Measurements from ENCODE around the gene CA10. TPM values are rescaled to one million over a fixed set of nuclear protein-coding genes. Genes with fewer than 3 reads are reported as not detected.

Gene CA10
- total RNA-seq, 2 experiments from 2014 or later = not detected

DNA sequence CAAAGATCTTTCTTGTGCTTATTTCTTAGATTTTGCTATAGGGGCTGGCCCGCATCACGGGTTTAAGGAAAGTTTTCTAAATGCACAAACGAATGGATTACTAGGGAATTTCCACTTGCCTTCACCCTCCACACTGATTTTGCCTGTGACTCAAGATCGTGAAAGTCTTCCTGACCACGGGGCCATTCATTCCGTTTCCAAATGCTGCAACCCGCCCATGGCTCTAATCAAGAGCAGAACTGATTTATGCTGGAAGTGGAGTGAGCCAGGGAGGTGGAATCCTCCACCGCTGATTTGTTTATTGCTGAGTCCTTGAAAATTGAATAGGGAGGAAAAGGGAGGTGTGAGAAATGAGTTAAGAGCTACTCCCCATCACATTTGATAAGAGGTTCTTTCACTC lies 52.4 kb downstream of the CA10 start:
- Histone ChIP-seq H3K4me3 (ENCODE audit: low read length) (no peak overlapping the region), H3K4me1 (ENCODE audit: insufficient read depth, low read length) (no peaks in the 10 kb centered on the region), H3K9me3 (ENCODE audit: control insufficient read depth in 1 of 2, insufficient read depth in 1 of 2, low read length in 2 of 2) (no peaks in the 10 kb centered on the region), H3K27me3 (ENCODE audit: control insufficient read depth in 1 of 2, insufficient read depth in 2 of 2, low read length in 2 of 2) (peaks cover 0 to 3% of the 10 kb centered on the region in 2 experiments), H3K36me3 (ENCODE audit: insufficient read depth, low read length) (no peaks in the 10 kb centered on the region), H3K27ac (ENCODE audit: low read depth in 1 of 2, low read length in 2 of 2) (no peak overlapping the region)
- H3K36me3 Mint-ChIP-seq (ENCODE audit: low read depth) = no peaks in the 10 kb centered on the region
- TF ChIP-seq, protein P1, sequence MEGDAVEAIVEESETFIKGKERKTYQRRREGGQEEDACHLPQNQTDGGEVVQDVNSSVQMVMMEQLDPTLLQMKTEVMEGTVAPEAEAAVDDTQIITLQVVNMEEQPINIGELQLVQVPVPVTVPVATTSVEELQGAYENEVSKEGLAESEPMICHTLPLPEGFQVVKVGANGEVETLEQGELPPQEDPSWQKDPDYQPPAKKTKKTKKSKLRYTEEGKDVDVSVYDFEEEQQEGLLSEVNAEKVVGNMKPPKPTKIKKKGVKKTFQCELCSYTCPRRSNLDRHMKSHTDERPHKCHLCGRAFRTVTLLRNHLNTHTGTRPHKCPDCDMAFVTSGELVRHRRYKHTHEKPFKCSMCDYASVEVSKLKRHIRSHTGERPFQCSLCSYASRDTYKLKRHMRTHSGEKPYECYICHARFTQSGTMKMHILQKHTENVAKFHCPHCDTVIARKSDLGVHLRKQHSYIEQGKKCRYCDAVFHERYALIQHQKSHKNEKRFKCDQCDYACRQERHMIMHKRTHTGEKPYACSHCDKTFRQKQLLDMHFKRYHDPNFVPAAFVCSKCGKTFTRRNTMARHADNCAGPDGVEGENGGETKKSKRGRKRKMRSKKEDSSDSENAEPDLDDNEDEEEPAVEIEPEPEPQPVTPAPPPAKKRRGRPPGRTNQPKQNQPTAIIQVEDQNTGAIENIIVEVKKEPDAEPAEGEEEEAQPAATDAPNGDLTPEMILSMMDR (IDR thresholded peaks at IDR 0.05) = no peak
- DNase-seq = no peak
- H3K4me3 Mint-ChIP-seq = no peak overlapping the region
- H3K27me3 Mint-ChIP-seq = peaks cover 19% of the 10 kb centered on the region
- ATAC-seq (ENCODE audit: poor library complexity) = no peak
- no peak overlapping the region for H3K27ac Mint-ChIP-seq
- ChIA-PET POLR2A (no interaction called here), CTCF (interaction anchor here (0.8 kb wide), 1 partner anchor 342 kb away, joined by 3 read pairs; no protein-coding TSS in a partner anchor)
- H3K9me3 Mint-ChIP-seq = no peaks in the 10 kb centered on the region
- intact Hi-C loops (cut with DNase I, micrococcal nuclease) = loop anchor here (5.0 to 10.0 kb wide), 4 partner anchors 341 to 809 kb away; no protein-coding TSS in a partner anchor
- no peaks in the 10 kb centered on the region for H3K4me1 Mint-ChIP-seq (ENCODE audit: low read depth)

DNA sequence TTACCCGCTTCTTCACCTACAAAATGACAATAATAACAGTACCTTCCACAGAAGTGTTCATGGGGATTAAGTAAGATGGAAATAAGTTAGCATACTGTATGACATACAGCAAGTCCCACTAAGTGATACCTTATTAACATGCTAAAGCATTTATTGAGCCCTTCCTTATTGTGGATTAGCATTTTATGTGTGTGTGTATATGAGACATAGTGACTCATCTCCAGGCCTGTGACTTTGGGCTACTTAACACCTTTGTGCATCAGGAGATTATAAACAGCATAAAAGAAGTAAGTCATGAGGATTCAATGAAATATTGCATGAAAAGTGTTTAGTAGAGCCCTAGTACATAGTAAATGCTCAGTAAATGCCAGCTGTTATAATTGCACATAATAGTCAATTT lies 52.9 kb downstream of the CA10 start:
- Mint-ChIP-seq H3K27ac (no peak overlapping the region), H3K4me3 (no peak overlapping the region), H3K4me1 (ENCODE audit: low read depth) (no peaks in the 10 kb centered on the region), H3K9me3 (no peaks in the 10 kb centered on the region), H3K27me3 (peaks cover 18% of the 10 kb centered on the region), H3K36me3 (ENCODE audit: low read depth) (no peaks in the 10 kb centered on the region)
- H3K4me1 ChIP-seq (ENCODE audit: insufficient read depth, low read length) = no peaks in the 10 kb centered on the region
- no peaks in the 10 kb centered on the region for H3K9me3 ChIP-seq (ENCODE audit: control insufficient read depth in 1 of 2, insufficient read depth in 1 of 2, low read length in 2 of 2)
- ChIA-PET CTCF (no interaction called here), POLR2A (no interaction called here)
- ATAC-seq (ENCODE audit: poor library complexity) (no peak), DNase-seq (no peak)
- TF ChIP-seq, protein P1 (IDR thresholded peaks at IDR 0.05) = no peak
- intact Hi-C loops (cut with DNase I, micrococcal nuclease) = loop anchor here (5.0 to 10.0 kb wide), 4 partner anchors 341 to 808 kb away; no protein-coding TSS in a partner anchor
- no peak overlapping the region for H3K4me3 ChIP-seq (ENCODE audit: low read length)
- no peak overlapping the region for H3K27ac ChIP-seq (ENCODE audit: low read depth in 1 of 2, low read length in 2 of 2)
- H3K36me3 ChIP-seq (ENCODE audit: insufficient read depth, low read length) = no peaks in the 10 kb centered on the region
- peaks cover 0 to 3% of the 10 kb centered on the region in 2 experiments for H3K27me3 ChIP-seq (ENCODE audit: control insufficient read depth in 1 of 2, insufficient read depth in 2 of 2, low read length in 2 of 2)

DNA sequence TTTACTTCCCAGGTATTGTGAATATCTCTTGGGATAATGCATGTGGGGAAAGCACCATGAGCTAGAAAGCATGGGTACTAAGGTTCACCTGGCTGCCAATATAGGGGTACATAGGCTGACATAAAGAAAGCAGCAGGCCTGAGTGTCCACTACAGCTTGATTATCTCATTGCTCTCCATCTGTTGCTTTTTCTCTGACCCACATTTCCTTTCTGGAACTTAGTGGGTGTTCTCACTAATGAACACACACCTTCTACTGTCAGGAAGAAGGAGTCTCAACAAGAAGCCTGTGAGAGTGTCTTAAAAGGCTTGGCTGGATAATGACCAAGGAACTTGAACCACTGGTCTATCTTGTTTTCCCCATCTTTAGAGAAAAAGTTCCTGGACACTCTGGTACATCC lies 62.5 kb downstream of the CA10 start:
- no peak overlapping the region for H3K27ac Mint-ChIP-seq
- no peaks in the 10 kb centered on the region for H3K27me3 ChIP-seq (ENCODE audit: control insufficient read depth in 1 of 2, insufficient read depth in 2 of 2, low read length in 2 of 2)
- ChIA-PET POLR2A (no interaction called here), CTCF (no interaction called here)
- H3K4me1 Mint-ChIP-seq (ENCODE audit: low read depth) = no peaks in the 10 kb centered on the region
- no peak for ATAC-seq (ENCODE audit: poor library complexity)
- H3K36me3 ChIP-seq (ENCODE audit: insufficient read depth, low read length) = no peaks in the 10 kb centered on the region
- H3K4me3 ChIP-seq (ENCODE audit: low read length) = no peak overlapping the region
- H3K4me3 Mint-ChIP-seq = no peak overlapping the region
- H3K27me3 Mint-ChIP-seq = no peaks in the 10 kb centered on the region
- H3K4me1 ChIP-seq (ENCODE audit: insufficient read depth, low read length) = no peaks in the 10 kb centered on the region
- H3K36me3 Mint-ChIP-seq (ENCODE audit: low read depth) = no peaks in the 10 kb centered on the region
- H3K9me3 ChIP-seq (ENCODE audit: control insufficient read depth in 1 of 2, insufficient read depth in 1 of 2, low read length in 2 of 2) = no peaks in the 10 kb centered on the region
- H3K9me3 Mint-ChIP-seq = no peaks in the 10 kb centered on the region
- DNase-seq = no peak
- intact Hi-C loops (cut with DNase I, micrococcal nuclease) = no loop called here
- TF ChIP-seq, protein P1 (IDR thresholded peaks at IDR 0.05) = no peak
- no peak overlapping the region for H3K27ac ChIP-seq (ENCODE audit: low read depth in 1 of 2, low read length in 2 of 2)
